SU-DHL-6 (cell line): Measurements from ENCODE around the gene ANO2.

Experiments used
- H2AFZ ChIP-seq: fragments of 200-600 bp; sonication (generic); 2 replicates; pipeline ENCODE4 v1.6.1; 2014; ENCODE audit warnings: low read depth, mild to moderate bottlenecking, moderate library complexity, mixed read lengths, antibody characterized with exemption, low read length; ENCODE audit not compliant: severe bottlenecking
- H3F3A ChIP-seq: fragments of 200-600 bp; shearing (Covaris generic); 2 replicates; pipeline ENCODE4 v1.6.0; 2016; ENCODE audit warnings: antibody characterized with exemption, mild to moderate bottlenecking; ENCODE audit not compliant: insufficient read depth
- H3K27ac ChIP-seq: fragments of 200-600 bp; sonication (generic); 2 replicates; pipeline ENCODE4 v1.5.1; 2016; ENCODE audit warnings: low read depth, mild to moderate bottlenecking, low read length, moderate library complexity, mixed read lengths
- H3K27me3 ChIP-seq: fragments of 200-600 bp; sonication (generic), shearing (Covaris generic); 2 replicates; pipeline ENCODE4 v1.6.0; 2014; ENCODE audit warnings: mild to moderate bottlenecking, low read length
- H3K36me3 ChIP-seq: fragments of 200-600 bp; sonication (generic); 2 replicates; pipeline ENCODE4 v1.6.1; 2014; ENCODE audit warnings: mild to moderate bottlenecking, low read length, mixed read lengths
- H3K4me2 ChIP-seq: fragments of 300-600, 200-600 bp; shearing (Covaris generic), sonication (generic); 2 replicates; pipeline ENCODE4 v1.6.0; 2014; ENCODE audit warnings: low read length, low read depth, mild to moderate bottlenecking; ENCODE audit not compliant: poor library complexity, severe bottlenecking
- H3K4me3 ChIP-seq: fragments of 200-600 bp; sonication (generic); 2 replicates; pipeline ENCODE4 v1.5.1; 2014; ENCODE audit warnings: antibody characterized with exemption, low read length, mild to moderate bottlenecking, mixed read lengths; ENCODE audit not compliant: insufficient read depth, poor library complexity, severe bottlenecking
- H3K79me2 ChIP-seq: fragments of 200-600 bp; sonication (generic); 2 replicates; pipeline ENCODE4 v1.6.1; 2014; ENCODE audit warnings: mild to moderate bottlenecking, low read length, moderate library complexity; ENCODE audit not compliant: insufficient read depth
- H3K9ac ChIP-seq: fragments of 200-600 bp; sonication (generic); 2 replicates; pipeline ENCODE4 v1.7.0; 2014; ENCODE audit warnings: mild to moderate bottlenecking, low read length
- H3K9me2 ChIP-seq: fragments of 200-600 bp; sonication (generic); replicated peaks from 2 replicates; pipeline ENCODE4 v1.6.1; 2014; ENCODE audit warnings: low read length; ENCODE audit not compliant: insufficient read depth
- H3K9me3 ChIP-seq: fragments of 200-600 bp; sonication (generic); 2 replicates; pipeline ENCODE4 v1.6.1; 2014; ENCODE audit warnings: low read length, mixed read lengths; ENCODE audit not compliant: insufficient read depth
- H4K20me1 ChIP-seq: fragments of 200-600 bp; sonication (generic); 2 replicates; pipeline ENCODE4 v1.6.1; 2014; ENCODE audit warnings: low read depth, mild to moderate bottlenecking, antibody characterized with exemption, low read length, moderate library complexity, mixed read lengths
- CTCF ChIP-seq: fragments of 200-600 bp; sonication (generic); IDR thresholded peaks from one replicate; pipeline ENCODE4 v1.5.1; 2017; ENCODE audit warnings: antibody characterized with exemption, mild to moderate bottlenecking, low read length, moderate library complexity; ENCODE audit not compliant: insufficient read depth, poor library complexity, severe bottlenecking
- EZH2phosphoT487 ChIP-seq: fragments of 200-600 bp; sonication (generic), shearing (Covaris generic); conservative IDR thresholded peaks from 2 replicates; pipeline ENCODE4 v1.6.1; 2018; ENCODE audit warnings: mild to moderate bottlenecking, antibody characterized with exemption, low read length, moderate library complexity, mixed read lengths

ANO2 gene

GRCh38 chr12:5923751-5924150 is 21.3 kb downstream of the ANO2 start:
- H4K20me1 ChIP-seq: no peaks in the 10 kb centered on the region
- no peak overlapping the region for H3K27ac ChIP-seq
- H3K4me2 ChIP-seq: no peak overlapping the region
- no peaks in the 10 kb centered on the region for H3K9me2 ChIP-seq
- H3K27me3 ChIP-seq: no peaks in the 10 kb centered on the region
- H3K36me3 ChIP-seq: no peaks in the 10 kb centered on the region
- TF ChIP-seq EZH2phosphoT487: no peak
- no peak for TF ChIP-seq CTCF
- no peak overlapping the region for H3K4me3 ChIP-seq
- H3K9ac ChIP-seq: no peak overlapping the region
- no peaks in the 10 kb centered on the region for H3K79me2 ChIP-seq
- no peak overlapping the region for H2AFZ ChIP-seq
- H3K9me3 ChIP-seq: no peaks in the 10 kb centered on the region
- H3F3A ChIP-seq: no peaks in the 10 kb centered on the region

- Histone ChIP-seq H3K36me3 (no peaks in the 10 kb centered on the region), H3K27me3 (no peaks in the 10 kb centered on the region), H4K20me1 (no peaks in the 10 kb centered on the region), H2AFZ (no peak overlapping the region), H3K9me3 (no peaks in the 10 kb centered on the region), H3F3A (no peaks in the 10 kb centered on the region), H3K79me2 (no peaks in the 10 kb centered on the region), H3K9me2 (no peaks in the 10 kb centered on the region), H3K4me3 (no peak overlapping the region), H3K27ac (no peak overlapping the region), H3K4me2 (no peak overlapping the region), H3K9ac (no peak overlapping the region)
- no peak for TF ChIP-seq CTCF
- no peak for TF ChIP-seq EZH2phosphoT487
Observed at GRCh38 chr12:5923043-5923605, 21.9 kb downstream of the ANO2 start.

GRCh38 chr12:5921966-5922899 is 22.8 kb downstream of the ANO2 start:
- Histone ChIP-seq H3K4me3 (no peak overlapping the region), H3K79me2 (no peaks in the 10 kb centered on the region), H3K9me3 (no peaks in the 10 kb centered on the region), H3K9me2 (no peaks in the 10 kb centered on the region), H3K36me3 (no peaks in the 10 kb centered on the region), H3K27ac (no peak overlapping the region), H3K4me2 (no peak overlapping the region), H3K27me3 (no peaks in the 10 kb centered on the region), H3F3A (no peaks in the 10 kb centered on the region), H2AFZ (no peak overlapping the region), H3K9ac (no peak overlapping the region), H4K20me1 (no peaks in the 10 kb centered on the region)
- no peak for TF ChIP-seq EZH2phosphoT487
- TF ChIP-seq CTCF: no peak
